Ishikawa (cell line): ENCODE data around the gene FBXO10.
A peak's percentile ranks its signal among the peaks of the same experiment; 100 is the strongest.

Experiments used
- CEBPB ChIP-seq: IDR thresholded peaks from 2 replicates; pipeline ENCODE4 v1.6.1; 2012
- CREB1 ChIP-seq: IDR thresholded peaks from 2 replicates; pipeline ENCODE4 v1.6.1; 2012; ENCODE audit warnings: low read depth
- EGR1 ChIP-seq: IDR thresholded peaks from 2 replicates; pipeline ENCODE4 v1.6.1; 2012
- EP300 ChIP-seq: IDR thresholded peaks from 2 replicates; pipeline ENCODE4 v1.6.1; 2012; ENCODE audit warnings: borderline replicate concordance
- FOXM1 ChIP-seq: IDR thresholded peaks from 2 replicates; pipeline ENCODE4 v1.6.1; 2012; ENCODE audit warnings: low read depth, borderline replicate concordance
- MAX ChIP-seq: IDR thresholded peaks from 2 replicates; pipeline ENCODE4 v1.6.1; 2012
- NFIC ChIP-seq: IDR thresholded peaks from 2 replicates; pipeline ENCODE4 v1.6.1; 2012
- RAD21 ChIP-seq: IDR thresholded peaks from 2 replicates; pipeline ENCODE4 v1.6.1; 2012; ENCODE audit warnings: low read depth
- REST ChIP-seq: IDR thresholded peaks from 2 replicates; pipeline ENCODE4 v1.6.1; 2012; ENCODE audit warnings: low read depth, mild to moderate bottlenecking
- TAF1 ChIP-seq: IDR thresholded peaks from 2 replicates; pipeline ENCODE4 v1.6.1; 2012; ENCODE audit warnings: low read depth, mild to moderate bottlenecking
- TCF12 ChIP-seq: IDR thresholded peaks from 2 replicates; pipeline ENCODE4 v1.6.1; 2012; ENCODE audit warnings: low read depth
- TEAD4 ChIP-seq: IDR thresholded peaks from 2 replicates; pipeline ENCODE4 v1.6.1; 2012
- USF1 ChIP-seq: IDR thresholded peaks from 2 replicates; pipeline ENCODE4 v1.6.1; 2012
- YY1 ChIP-seq: IDR thresholded peaks from 2 replicates; pipeline ENCODE4 v1.6.1; 2012; ENCODE audit warnings: low read depth
- ZBTB7A ChIP-seq: IDR thresholded peaks from 2 replicates; pipeline ENCODE4 v1.6.1; 2012; ENCODE audit warnings: low read depth

The FBXO10 gene

GRCh38 chr9:37592108-37592951 is 16.1 kb upstream of the FBXO10 start, which contains the start of gene TOMM5:
TOMM5 (minus strand) TSS chr9:37592597; CDS start chr9:37592532, 65 bp downstream.
- TF ChIP-seq TAF1: peak; percentile 87
- no peak for TF ChIP-seq ZBTB7A
- TF ChIP-seq EGR1: no peak
- TF ChIP-seq USF1: peak; percentile 66
- TF ChIP-seq REST: 0 out of 2 replicates have a peak, but pooled peaks have one; percentile 12
- TF ChIP-seq TCF12: peak; percentile 61; the same call in 1 of the 2 replicates
- TF ChIP-seq MAX: peak; percentile 95
- peak; percentile 71; the same call in 1 of the 2 replicates for TF ChIP-seq YY1
- peak; percentile 95 for TF ChIP-seq CEBPB

- TF ChIP-seq MAX: no peak
- TF ChIP-seq CREB1: no peak
- TF ChIP-seq NFIC: no peak
- no peak for TF ChIP-seq CEBPB
- no peak for TF ChIP-seq YY1
- no peak for TF ChIP-seq USF1
- no peak for TF ChIP-seq TEAD4
- TF ChIP-seq FOXM1: no peak
- TF ChIP-seq EP300: no peak
- TF ChIP-seq REST: no peak
- TF ChIP-seq TCF12: no peak
- TF ChIP-seq EGR1: no peak
Observed at GRCh38 chr9:37587521-37587920, 11.3 kb upstream of the FBXO10 start.

- TF ChIP-seq MAX: no peak
- TF ChIP-seq EGR1: no peak
- TF ChIP-seq ZBTB7A: no peak
- TF ChIP-seq USF1: no peak
- TF ChIP-seq FOXM1: no peak
- no peak for TF ChIP-seq REST
- no peak for TF ChIP-seq NFIC
- no peak for TF ChIP-seq EP300
- TF ChIP-seq TCF12: no peak
- no peak for TF ChIP-seq TEAD4
- TF ChIP-seq CEBPB: no peak
- no peak for TF ChIP-seq YY1
- TF ChIP-seq RAD21: no peak
- no peak for TF ChIP-seq TAF1
- no peak for TF ChIP-seq CREB1
Observed at GRCh38 chr9:37583522-37584121, 7.4 kb upstream of the FBXO10 start.
